ENCODE results near the gene TMEM170A. TPM values are rescaled to one million over a fixed set of nuclear protein-coding genes. Genes with fewer than 3 reads are reported as not detected.

The TMEM170A gene
- total RNA-seq, 1 experiment from 2014 or later, result 46.8 TPM

DNA sequence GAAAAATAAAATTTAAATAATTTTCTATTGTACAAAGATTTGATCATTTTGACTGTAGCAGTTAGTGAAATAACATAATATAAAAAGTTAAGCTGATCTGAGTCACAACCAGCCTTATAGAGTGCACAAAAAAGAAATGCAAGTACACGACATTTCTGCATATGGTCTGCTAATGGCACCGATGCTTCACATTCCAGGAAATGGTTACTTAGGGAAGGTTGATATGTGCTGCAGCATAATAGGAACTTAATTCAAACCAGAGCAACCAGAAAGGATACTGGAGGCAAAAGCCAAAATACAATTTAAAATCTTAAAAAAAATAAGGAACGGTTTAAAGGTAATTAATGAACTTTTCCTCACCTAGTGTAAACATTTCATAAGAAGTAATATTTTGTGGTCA, 21.2 kb downstream of the TMEM170A start:
- H3K9ac ChIP-seq (ENCODE audit: extremely low read depth, insufficient read length, low read length), result no peak overlapping the region
- H3K79me2 ChIP-seq (ENCODE audit: insufficient read depth, low read length), result no peaks in the 10 kb centered on the region
- H2BK5ac ChIP-seq (ENCODE audit: insufficient read length, low read length), result no peak overlapping the region
- Mint-ChIP-seq H3K9me3 (no peaks in the 10 kb centered on the region), H3K4me3 (no peak overlapping the region), H3K4me1 (peaks cover 0 to 3% of the 10 kb centered on the region in 2 experiments; a peak in 1 of 4 replicates), H3K27me3 (ENCODE audit: low read depth) (no peaks in the 10 kb centered on the region), H3K36me3 (ENCODE audit: insufficient read depth in 1 of 3, low read depth in 3 of 3) (peaks cover 0 to 13% (median 2%) of the 10 kb centered on the region in 3 experiments; a peak in 4 of 7 replicates), H3K27ac (peak overlapping the region in 1 of 3 experiments; percentile 70; a peak in 1 of 7 replicates)
- no peak overlapping the region for H3K56ac ChIP-seq (ENCODE audit: insufficient read length, low read depth, low read length)
- H3K27me3 ChIP-seq (ENCODE audit: insufficient read depth, low read length), result no peaks in the 10 kb centered on the region
- no peak overlapping the region for H4K8ac ChIP-seq (replicated peaks; ENCODE audit: insufficient read length, low read depth, low read length)
- H3K4me2 ChIP-seq (ENCODE audit: insufficient read depth, insufficient read length, low read length), result no peak overlapping the region
- no peak overlapping the region for H2BK12ac ChIP-seq (ENCODE audit: insufficient read length, low read depth, low read length)
- H3K23me2 ChIP-seq (ENCODE audit: insufficient read length, low read depth, low read length, poor library complexity, severe bottlenecking), result no peaks in the 10 kb centered on the region
- H2BK20ac ChIP-seq (ENCODE audit: low read depth, low read length, poor library complexity, severe bottlenecking), result no peak overlapping the region
- H3T11ph ChIP-seq (ENCODE audit: low read length), result no peak overlapping the region
- no peak overlapping the region for H4K91ac ChIP-seq (ENCODE audit: insufficient read length, low read depth, low read length)
- H4K5ac ChIP-seq (ENCODE audit: insufficient read length, low read depth, low read length), result no peak overlapping the region
- DNase-seq, result no peak
- no peaks in the 10 kb centered on the region for H3K79me1 ChIP-seq (ENCODE audit: insufficient read depth, low read depth, low read length, poor library complexity, severe bottlenecking)
- no peak overlapping the region for H3K23ac ChIP-seq (ENCODE audit: insufficient read length, low read depth, low read length)
- H3K14ac ChIP-seq (ENCODE audit: insufficient read depth, low read length), result no peak overlapping the region
- TF ChIP-seq, protein P1, sequence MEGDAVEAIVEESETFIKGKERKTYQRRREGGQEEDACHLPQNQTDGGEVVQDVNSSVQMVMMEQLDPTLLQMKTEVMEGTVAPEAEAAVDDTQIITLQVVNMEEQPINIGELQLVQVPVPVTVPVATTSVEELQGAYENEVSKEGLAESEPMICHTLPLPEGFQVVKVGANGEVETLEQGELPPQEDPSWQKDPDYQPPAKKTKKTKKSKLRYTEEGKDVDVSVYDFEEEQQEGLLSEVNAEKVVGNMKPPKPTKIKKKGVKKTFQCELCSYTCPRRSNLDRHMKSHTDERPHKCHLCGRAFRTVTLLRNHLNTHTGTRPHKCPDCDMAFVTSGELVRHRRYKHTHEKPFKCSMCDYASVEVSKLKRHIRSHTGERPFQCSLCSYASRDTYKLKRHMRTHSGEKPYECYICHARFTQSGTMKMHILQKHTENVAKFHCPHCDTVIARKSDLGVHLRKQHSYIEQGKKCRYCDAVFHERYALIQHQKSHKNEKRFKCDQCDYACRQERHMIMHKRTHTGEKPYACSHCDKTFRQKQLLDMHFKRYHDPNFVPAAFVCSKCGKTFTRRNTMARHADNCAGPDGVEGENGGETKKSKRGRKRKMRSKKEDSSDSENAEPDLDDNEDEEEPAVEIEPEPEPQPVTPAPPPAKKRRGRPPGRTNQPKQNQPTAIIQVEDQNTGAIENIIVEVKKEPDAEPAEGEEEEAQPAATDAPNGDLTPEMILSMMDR (conservative IDR thresholded peaks at IDR 0.05), result no peak
- no peak overlapping the region for H2BK15ac ChIP-seq (ENCODE audit: low read depth, low read length)
- H3K27ac ChIP-seq (ENCODE audit: insufficient read length, low read depth, low read length), result no peak overlapping the region
- H2AFZ ChIP-seq (ENCODE audit: low read length), result no peak overlapping the region
- H2AK5ac ChIP-seq (ENCODE audit: insufficient read length, low read length), result no peak overlapping the region
- H3K4me1 ChIP-seq (ENCODE audit: insufficient read depth, low read length), result no peaks in the 10 kb centered on the region
- no peak overlapping the region for H3K4ac ChIP-seq (ENCODE audit: low read depth, low read length)
- H4K20me1 ChIP-seq (ENCODE audit: control insufficient read depth, insufficient read depth, insufficient read length), result no peaks in the 10 kb centered on the region
- H2BK120ac ChIP-seq (ENCODE audit: low read depth, low read length, poor library complexity, severe bottlenecking), result no peak overlapping the region
- no CpG with 5 or more reads among the region's 3 CpGs for WGBS (ENCODE audit: extremely low coverage, insufficient read length, low lambda C conversion rate)
- H3K9me3 ChIP-seq (ENCODE audit: control insufficient read depth, low read depth, low read length), result no peaks in the 10 kb centered on the region
- no peak overlapping the region for H3K18ac ChIP-seq (ENCODE audit: insufficient read length, low read depth, low read length)

Data from H9 (cell line).